Measurements from ENCODE around the gene SCAMP4. TPM values are rescaled to one million over a fixed set of nuclear protein-coding genes. Genes with fewer than 3 reads are reported as not detected.
"Not testable (repeated sequence)": the region's sequence is repeated elsewhere in the genome, so short reads cannot be mapped to it uniquely, and the experiment has no call there.

Gene SCAMP4
- total RNA-seq, 4 donors from 2014 or later, result 26.6 to 76.5 (median 59.3) TPM

DNA sequence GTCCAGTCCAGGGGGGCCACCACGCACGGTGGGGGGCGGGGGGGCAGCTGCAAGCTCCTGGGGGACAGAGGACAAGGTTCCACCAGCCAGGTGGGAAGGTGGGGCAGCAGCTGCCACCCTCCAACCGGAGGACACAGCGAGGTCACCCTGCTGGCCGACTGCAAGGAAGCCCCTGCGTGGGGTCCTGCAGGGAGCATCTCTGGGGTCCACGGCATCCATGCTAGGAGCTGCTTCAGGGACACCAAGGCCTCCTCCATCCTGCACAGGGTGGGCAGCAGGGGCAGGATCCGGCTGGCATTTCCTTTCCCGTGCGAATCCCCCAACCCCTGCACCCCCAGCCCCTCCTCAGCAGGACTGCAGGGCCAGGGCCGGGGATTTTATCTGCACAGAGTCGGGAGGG is 33.6 kb upstream of the SCAMP4 start:
- no peak for DNase-seq (ENCODE audit: extremely low spot score)
- Histone ChIP-seq H3K36me3 (peaks cover 3 to 22% (median 14%) of the 10 kb centered on the region in 4 donors), H3K4me3 (no peak overlapping the region), H3K4me1 (peaks cover 36 to 54% (median 48%) of the 10 kb centered on the region in 4 donors), H3K9me3 (no peaks in the 10 kb centered on the region), H3K27me3 (no peaks in the 10 kb centered on the region), H3K27ac (replicated peaks in 1 of 4) (peak overlapping the region in 1 of 4 donors; percentile 99)
- intact Hi-C loops (cut with DNase I), result no loop called here
- TF ChIP-seq, protein P1, sequence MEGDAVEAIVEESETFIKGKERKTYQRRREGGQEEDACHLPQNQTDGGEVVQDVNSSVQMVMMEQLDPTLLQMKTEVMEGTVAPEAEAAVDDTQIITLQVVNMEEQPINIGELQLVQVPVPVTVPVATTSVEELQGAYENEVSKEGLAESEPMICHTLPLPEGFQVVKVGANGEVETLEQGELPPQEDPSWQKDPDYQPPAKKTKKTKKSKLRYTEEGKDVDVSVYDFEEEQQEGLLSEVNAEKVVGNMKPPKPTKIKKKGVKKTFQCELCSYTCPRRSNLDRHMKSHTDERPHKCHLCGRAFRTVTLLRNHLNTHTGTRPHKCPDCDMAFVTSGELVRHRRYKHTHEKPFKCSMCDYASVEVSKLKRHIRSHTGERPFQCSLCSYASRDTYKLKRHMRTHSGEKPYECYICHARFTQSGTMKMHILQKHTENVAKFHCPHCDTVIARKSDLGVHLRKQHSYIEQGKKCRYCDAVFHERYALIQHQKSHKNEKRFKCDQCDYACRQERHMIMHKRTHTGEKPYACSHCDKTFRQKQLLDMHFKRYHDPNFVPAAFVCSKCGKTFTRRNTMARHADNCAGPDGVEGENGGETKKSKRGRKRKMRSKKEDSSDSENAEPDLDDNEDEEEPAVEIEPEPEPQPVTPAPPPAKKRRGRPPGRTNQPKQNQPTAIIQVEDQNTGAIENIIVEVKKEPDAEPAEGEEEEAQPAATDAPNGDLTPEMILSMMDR (IDR thresholded peaks at IDR 0.05), result no peak
- TF ChIP-seq POLR2AphosphoS5 (IDR thresholded peaks at IDR 0.05), result no peak
- TF ChIP-seq EP300 (IDR thresholded peaks at IDR 0.05), result no peak
- no peak for TF ChIP-seq POLR2A (IDR thresholded peaks at IDR 0.05; ENCODE audit: low read depth)
- 94% methylated on average over 4 of the region's 13 CpGs for WGBS

DNA sequence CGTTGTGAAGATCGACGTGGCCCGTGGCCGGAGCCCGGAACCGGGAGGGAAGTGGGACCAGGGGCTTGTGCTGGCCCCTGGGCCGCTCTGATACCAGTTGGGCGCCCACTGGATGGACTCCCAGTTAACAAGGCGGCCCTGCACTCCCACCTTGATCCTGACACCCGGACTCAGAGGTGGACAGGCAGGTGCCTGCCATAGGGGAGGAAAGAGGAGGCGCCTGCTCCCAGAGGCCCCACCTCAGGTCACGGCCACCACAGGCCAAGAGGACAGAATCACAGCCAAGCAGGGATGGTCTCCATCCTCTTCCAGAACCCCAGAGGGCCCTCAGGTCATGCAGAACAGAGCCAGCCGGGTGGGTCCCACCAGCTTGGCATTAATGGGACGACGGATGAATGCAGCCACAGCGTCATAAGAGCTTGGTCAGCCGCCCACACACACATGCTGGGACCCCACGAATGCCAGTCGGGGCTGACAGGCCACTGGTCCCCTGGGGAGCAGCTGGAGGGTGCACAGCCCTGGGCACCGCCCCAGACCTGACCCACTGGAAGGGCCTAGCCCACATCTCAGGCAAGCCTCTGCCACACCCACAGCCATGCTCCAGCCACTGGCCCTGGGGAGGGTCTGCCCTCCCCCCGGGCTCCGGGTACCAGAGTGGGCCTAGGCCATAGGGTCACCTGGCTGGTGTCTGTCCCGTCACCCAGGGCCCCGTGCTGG is 32.2 kb upstream of the SCAMP4 start:
- peak overlapping the region; percentile 80 to 99 (median 90) for H3K27ac ChIP-seq (replicated peaks in 1 of 4)
- DNase-seq (ENCODE audit: extremely low spot score), result no peak
- no peaks in the 10 kb centered on the region for H3K9me3 ChIP-seq
- H3K27me3 ChIP-seq, result no peaks in the 10 kb centered on the region
- WGBS, result 94% methylated on average over 15 of the region's 25 CpGs
- intact Hi-C loops (cut with DNase I), result no loop called here
- TF ChIP-seq, protein P1 (IDR thresholded peaks at IDR 0.05), result no peak
- TF ChIP-seq POLR2A (IDR thresholded peaks at IDR 0.05; ENCODE audit: low read depth), result no peak
- no peak for TF ChIP-seq POLR2AphosphoS5 (IDR thresholded peaks at IDR 0.05)
- peaks cover 3 to 22% (median 14%) of the 10 kb centered on the region in 4 donors for H3K36me3 ChIP-seq
- peaks cover 36 to 58% (median 53%) of the 10 kb centered on the region in 4 donors for H3K4me1 ChIP-seq
- peak overlapping the region; percentile 31 to 98 (median 59) for H3K4me3 ChIP-seq

DNA sequence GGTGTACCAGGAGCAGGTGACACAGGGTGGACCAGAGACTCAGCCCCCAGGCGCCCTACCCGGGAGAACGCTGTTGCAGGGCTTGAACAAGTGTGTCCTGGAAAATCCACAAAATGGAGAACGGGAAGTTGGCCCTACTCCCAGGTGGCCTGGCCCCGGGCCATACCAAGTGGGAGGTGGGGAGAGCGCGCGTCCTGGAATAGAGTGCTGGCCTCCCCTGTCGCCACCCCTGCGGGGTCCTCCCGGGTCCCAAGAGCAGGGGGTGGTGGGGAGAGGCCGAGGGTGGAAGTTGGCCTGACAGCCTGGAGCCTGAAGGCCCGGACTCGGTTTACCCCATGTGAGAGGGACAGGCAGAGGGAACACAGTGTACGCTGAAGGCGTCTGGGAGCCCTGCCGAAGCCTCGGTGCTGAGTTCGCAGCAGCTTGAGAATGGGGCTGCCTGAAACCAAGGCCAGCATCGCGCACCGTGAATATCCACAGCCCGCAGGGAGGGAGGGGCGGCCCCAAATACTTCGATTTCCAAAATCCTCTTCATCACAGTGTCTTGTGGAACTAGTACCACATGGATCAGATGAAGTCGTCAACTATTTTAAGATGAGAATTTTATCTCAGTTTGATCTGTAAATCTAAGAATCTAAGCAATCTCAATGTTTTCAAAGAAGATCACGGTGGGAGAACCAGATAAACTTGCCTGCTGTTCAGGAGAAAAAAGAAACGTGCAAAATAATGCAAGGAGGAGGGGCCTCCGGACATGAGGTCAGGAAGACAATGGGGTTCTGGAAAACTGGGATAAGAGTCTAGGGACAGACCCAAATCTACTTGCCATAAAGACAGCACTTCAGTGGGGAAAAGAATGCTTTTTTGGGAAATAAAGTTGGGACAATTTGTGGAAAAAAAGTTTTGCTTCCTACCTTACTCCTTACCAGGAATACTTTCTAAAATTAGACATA is 31.4 kb upstream of the SCAMP4 start:
- DNase-seq (ENCODE audit: extremely low spot score), result no peak
- peaks cover 3 to 26% (median 14%) of the 10 kb centered on the region in 4 donors for H3K36me3 ChIP-seq
- H3K27me3 ChIP-seq, result no peaks in the 10 kb centered on the region
- peaks cover 36 to 58% (median 53%) of the 10 kb centered on the region in 4 donors for H3K4me1 ChIP-seq
- intact Hi-C loops (cut with DNase I), result no loop called here
- TF ChIP-seq POLR2A (IDR thresholded peaks at IDR 0.05; ENCODE audit: low read depth) (no peak), POLR2AphosphoS5 (IDR thresholded peaks at IDR 0.05) (peak; percentile 18 to 45)
- peak overlapping the region; percentile 80 to 99 (median 90) for H3K27ac ChIP-seq (replicated peaks in 1 of 4)
- peak overlapping the region; percentile 73 to 98 (median 86) for H3K4me3 ChIP-seq
- 45% methylated on average over 24 of the region's 29 CpGs for WGBS
- no peaks in the 10 kb centered on the region for H3K9me3 ChIP-seq

DNA sequence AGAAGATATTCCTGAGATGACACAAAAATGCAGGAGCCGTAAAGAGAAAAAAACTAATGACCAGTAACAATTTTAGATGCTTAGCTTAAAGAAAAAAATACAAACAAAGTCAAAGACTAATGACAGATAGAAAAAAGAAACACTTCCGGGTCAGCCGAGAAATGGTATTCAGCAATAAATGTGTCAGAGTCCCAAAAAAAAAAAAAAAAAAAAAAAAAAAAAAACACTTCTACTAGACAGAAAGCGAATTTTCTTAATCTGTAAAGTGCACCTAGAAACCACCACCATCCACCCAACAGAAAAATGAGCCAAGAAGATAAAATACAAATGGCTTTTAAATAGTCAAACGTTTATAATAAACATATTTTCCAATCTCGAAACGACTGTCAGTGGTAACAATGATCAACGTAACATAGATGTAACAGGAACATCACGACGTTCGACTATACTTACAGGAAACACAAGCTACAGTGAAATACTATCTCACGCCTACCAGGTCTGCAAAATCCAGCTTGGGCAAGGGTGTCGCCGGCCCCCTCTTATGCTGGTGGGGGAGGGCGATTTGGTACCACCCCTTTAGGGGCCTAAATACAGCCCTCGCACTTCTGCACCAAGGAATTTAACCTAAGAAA is 30.5 kb upstream of the SCAMP4 start:
- no peak for TF ChIP-seq EP300 (IDR thresholded peaks at IDR 0.05)
- no peak for TF ChIP-seq POLR2A (IDR thresholded peaks at IDR 0.05; ENCODE audit: low read depth)
- TF ChIP-seq, protein P1 (IDR thresholded peaks at IDR 0.05), result no peak
- TF ChIP-seq POLR2AphosphoS5 (IDR thresholded peaks at IDR 0.05), result no peak
- DNase-seq (ENCODE audit: extremely low spot score), result no peak
- H3K27ac ChIP-seq (replicated peaks in 1 of 4), result peak overlapping the region; percentile 85 to 99 (median 94)
- WGBS, result 9% methylated on average over 16 of the region's 16 CpGs
- no peaks in the 10 kb centered on the region for H3K9me3 ChIP-seq
- intact Hi-C loops (cut with DNase I), result no loop called here
- peak overlapping the region; percentile 73 to 98 (median 86) for H3K4me3 ChIP-seq
- H3K27me3 ChIP-seq, result no peaks in the 10 kb centered on the region
- H3K4me1 ChIP-seq, result peaks cover 36 to 58% (median 53%) of the 10 kb centered on the region in 4 donors
- peaks cover 3 to 29% (median 16%) of the 10 kb centered on the region in 4 donors for H3K36me3 ChIP-seq

DNA sequence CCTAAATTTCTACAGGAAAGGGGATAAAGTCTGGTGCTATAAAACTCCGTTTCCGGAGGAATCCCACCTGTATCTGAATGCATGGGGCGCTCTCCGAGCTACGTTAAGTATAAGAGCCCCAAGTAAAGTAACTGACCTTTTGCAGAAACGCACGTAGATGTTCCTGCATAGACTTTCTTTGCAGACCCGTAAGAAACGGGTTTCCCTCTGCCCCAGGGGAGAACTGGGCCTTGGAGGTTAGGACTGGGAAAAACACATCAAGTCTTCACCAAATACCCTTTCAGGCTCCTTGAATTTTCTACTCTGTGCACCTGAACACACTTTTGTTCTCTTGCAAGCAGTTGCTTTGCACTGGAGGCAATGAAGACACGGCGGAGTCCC is 29.9 kb upstream of the SCAMP4 start:
- DNase-seq (ENCODE audit: extremely low spot score); H3K27me3 ChIP-seq; H3K9me3 ChIP-seq; intact Hi-C loops (cut with DNase I): not testable (repeated sequence)
- Histone ChIP-seq H3K4me3 (peak overlapping the region; percentile 73 to 98 (median 86)), H3K27ac (replicated peaks in 1 of 4) (peak overlapping the region; percentile 85 to 99 (median 94)), H3K4me1 (peaks cover 40 to 63% (median 58%) of the 10 kb centered on the region in 4 donors), H3K36me3 (peaks cover 3 to 33% (median 19%) of the 10 kb centered on the region in 4 donors)
- WGBS, result 2% methylated on average over 11 of the region's 11 CpGs

All from esophagus muscularis mucosa (tissue), 4 donors.